H1 (cell line): ENCODE data around the gene SKAP1. TPM values are rescaled to one million over a fixed set of nuclear protein-coding genes. Genes with fewer than 3 reads are reported as not detected.
A peak's percentile ranks its signal among the peaks of the same experiment; 100 is the strongest.
"Not testable (repeated sequence)": the region's sequence is repeated elsewhere in the genome, so short reads cannot be mapped to it uniquely, and the experiment has no call there.

Source experiments
- CTCF ChIA-PET: fragments of 300-600 bp; sonication (Branson Sonifier 250); formaldehyde crosslinking; loops from one replicate; lab custom pipeline; 2021; ENCODE audit not compliant: partially characterized antibody; lab: Charles Lee
- POLR2A ChIA-PET: fragments of 300-600 bp; sonication (Branson Sonifier 250); formaldehyde crosslinking; loops from one replicate; lab custom pipeline; 2021; ENCODE audit warnings: inconsistent platforms; ENCODE audit not compliant: partially characterized antibody; lab: Charles Lee
- DNase-seq, 2 experiments: peaks; one replicate each; pipeline versions ENCODE4 v3.0.0 to v3.0.0-alpha.2; 2010 to 2022; ENCODE audit warnings: low spot score in 2 of 2, low read depth in 1 of 2, mixed read lengths in 1 of 2
- FAIRE-seq: peaks from 2 replicates; lab custom pipeline; 2011; peaks lifted over from hg19 to GRCh38; lab: Jason Lieb, UNC
- H2AFZ ChIP-seq: 2 replicates; pipeline ENCODE4 v1.8.1; 2012; ENCODE audit warnings: low read length, inconsistent platforms
- H2AK5ac ChIP-seq: 2 replicates; pipeline ENCODE4 v1.6.1; 2013; ENCODE audit warnings: low read depth, low read length
- H2BK120ac ChIP-seq: replicated peaks from 2 replicates; pipeline ENCODE3; 2013; ENCODE audit warnings: low read depth, low read length, inconsistent platforms
- H2BK12ac ChIP-seq: 2 replicates; pipeline ENCODE4 v1.6.1; 2013; ENCODE audit warnings: low read depth, low read length
- H2BK15ac ChIP-seq: 2 replicates; pipeline ENCODE4 v1.6.1; 2013; ENCODE audit warnings: low read length
- H2BK20ac ChIP-seq: 2 replicates; pipeline ENCODE4 v1.6.1; 2013; ENCODE audit warnings: low read length
- H2BK5ac ChIP-seq: 2 replicates; pipeline ENCODE4 v1.6.1; 2013; ENCODE audit warnings: low read depth, low read length
- H3K14ac ChIP-seq: 2 replicates; pipeline ENCODE4 v1.6.1; 2013; ENCODE audit warnings: inconsistent platforms; ENCODE audit not compliant: insufficient read length
- H3K18ac ChIP-seq: 2 replicates; pipeline ENCODE4 v1.6.1; 2013; ENCODE audit warnings: low read length; ENCODE audit errors: extremely low read depth
- H3K23ac ChIP-seq: 2 replicates; pipeline ENCODE4 v1.6.1; 2013; ENCODE audit warnings: inconsistent platforms; ENCODE audit not compliant: insufficient read length
- H3K23me2 ChIP-seq: 2 replicates; pipeline ENCODE4 v1.6.1; 2013; ENCODE audit warnings: low read depth, low read length
- H3K27ac ChIP-seq: 2 replicates; pipeline ENCODE4 v1.6.1; 2011; ENCODE audit warnings: low read depth, low read length, inconsistent platforms
- H3K27me3 ChIP-seq, 4 experiments: replicated peaks in 1 of 4; 1 replicate in 1 of 4; 2 replicates in 3 of 4; pipeline versions ENCODE4 v1.6.1 to v1.8.1; 2011 to 2013; ENCODE audit warnings: low read length in 3 of 4, mild to moderate bottlenecking in 3 of 4, inconsistent platforms in 2 of 4, mixed read lengths in 2 of 4, moderate library complexity in 1 of 4; ENCODE audit not compliant: control insufficient read depth in 3 of 4, insufficient read depth in 3 of 4; ENCODE audit errors: extremely low read depth in 1 of 4
- H3K36me3 ChIP-seq, 4 experiments: 2 replicates each; pipeline versions ENCODE4 v1.6.1 to v1.8.1; 2011 to 2013; ENCODE audit warnings: mild to moderate bottlenecking in 4 of 4, low read length in 3 of 4, moderate library complexity in 2 of 4, control low read depth in 1 of 4, inconsistent platforms in 1 of 4; ENCODE audit not compliant: insufficient read depth in 4 of 4, control insufficient read depth in 2 of 4
- H3K4ac ChIP-seq: replicated peaks from 2 replicates; pipeline ENCODE3; 2013; ENCODE audit warnings: low read length, low read depth, mixed read lengths, inconsistent platforms; ENCODE audit not compliant: insufficient read length
- H3K4me1 ChIP-seq, 4 experiments: replicated peaks in 1 of 4; 1 replicate in 1 of 4; 2 replicates in 3 of 4; pipeline versions ENCODE4 v1.6.1 to v1.8.1; 2011 to 2013; ENCODE audit warnings: low read length in 3 of 4, inconsistent platforms in 2 of 4, mixed read lengths in 1 of 4; ENCODE audit not compliant: insufficient read depth in 4 of 4, control insufficient read depth in 3 of 4
- H3K4me2 ChIP-seq, 2 experiments: 2 replicates each; pipeline versions ENCODE4 v1.6.1 to v1.8.1; 2011 to 2013; ENCODE audit warnings: low read depth in 2 of 2, low read length in 2 of 2, control low read depth in 1 of 2, inconsistent platforms in 1 of 2, mild to moderate bottlenecking in 1 of 2; ENCODE audit not compliant: insufficient read depth in 1 of 2
- H3K4me3 ChIP-seq, 4 experiments: fragments of 200-600, 300-600 bp in 1 of 4; sonication (generic), shearing (Covaris generic), sonication (Bioruptor Twin) in 1 of 4; 2 replicates each; pipeline versions ENCODE4 v1.5.1 to v1.8.1; 2011 to 2016; ENCODE audit warnings: low read length in 4 of 4, low read depth in 3 of 4, control low read depth in 2 of 4, inconsistent platforms in 2 of 4, mild to moderate bottlenecking in 2 of 4, mixed read lengths in 1 of 4, moderate library complexity in 1 of 4; ENCODE audit not compliant: insufficient read depth in 2 of 4; ENCODE audit errors: extremely low read depth in 1 of 4
- H3K56ac ChIP-seq: replicated peaks from 2 replicates; pipeline ENCODE3; 2013; ENCODE audit warnings: low read depth, mild to moderate bottlenecking, mixed read lengths, low read length, inconsistent platforms; ENCODE audit not compliant: insufficient read length
- H3K79me1 ChIP-seq: 2 replicates; pipeline ENCODE4 v1.6.1; 2013; ENCODE audit warnings: low read depth, low read length, control low read depth
- H3K79me2 ChIP-seq, 2 experiments: 2 replicates each; pipeline versions ENCODE4 v1.6.1 to v1.8.1; 2012 to 2013; ENCODE audit warnings: low read length in 2 of 2, mild to moderate bottlenecking in 2 of 2, inconsistent platforms in 1 of 2; ENCODE audit not compliant: insufficient read depth in 2 of 2, control insufficient read depth in 1 of 2
- H3K9ac ChIP-seq, 4 experiments: replicated peaks in 1 of 4; 1 replicate in 1 of 4; 2 replicates in 3 of 4; pipeline versions ENCODE4 v1.6.1 to v1.8.1; 2011 to 2013; ENCODE audit warnings: low read depth in 3 of 4, low read length in 3 of 4, control low read depth in 2 of 4, mild to moderate bottlenecking in 2 of 4, moderate library complexity in 2 of 4, inconsistent platforms in 1 of 4; ENCODE audit errors: extremely low read depth in 1 of 4
- H3K9me3 ChIP-seq, 2 experiments: 2 replicates each; pipeline versions ENCODE4 v1.6.1 to v1.8.1; 2012 to 2013; ENCODE audit warnings: mild to moderate bottlenecking in 2 of 2, moderate library complexity in 2 of 2, control low read depth in 1 of 2, inconsistent platforms in 1 of 2, low read depth in 1 of 2, low read length in 1 of 2, mixed read lengths in 1 of 2; ENCODE audit not compliant: insufficient read depth in 2 of 2
- H4K20me1 ChIP-seq, 2 experiments: replicated peaks in 1 of 2; 2 replicates each; pipeline versions ENCODE3 to v1.8.1; 2011 to 2013; ENCODE audit warnings: inconsistent platforms in 2 of 2, low read length in 2 of 2, mild to moderate bottlenecking in 1 of 2; ENCODE audit not compliant: insufficient read depth in 2 of 2, control insufficient read depth in 1 of 2
- H4K5ac ChIP-seq: 2 replicates; pipeline ENCODE4 v1.6.1; 2013; ENCODE audit warnings: low read length, low read depth, mixed read lengths, inconsistent platforms; ENCODE audit not compliant: insufficient read length
- H4K8ac ChIP-seq: 2 replicates; pipeline ENCODE4 v1.8.0; 2013; ENCODE audit warnings: mild to moderate bottlenecking, moderate library complexity, low read length, inconsistent platforms; ENCODE audit not compliant: insufficient read depth; ENCODE audit errors: extremely low read depth
- H4K91ac ChIP-seq: replicated peaks from 2 replicates; pipeline ENCODE3; 2013; ENCODE audit warnings: low read length, mixed read lengths, inconsistent platforms; ENCODE audit not compliant: insufficient read length
- KDM1A ChIP-seq: fragments of 200-600, 300-600 bp; sonication (generic); IDR thresholded peaks from 2 replicates; pipeline ENCODE4 v1.7.1; 2016; ENCODE audit warnings: mild to moderate bottlenecking, low read length, borderline replicate concordance
- WGBS, 2 experiments: shearing (Covaris generic) in 1 of 2; methylation state at CpG; one replicate each; pipeline versions ENCODE4 v1.1.6 to v1.1.7; 2013 to 2015; ENCODE audit warnings: low lambda C conversion rate in 2 of 2, mixed read lengths in 2 of 2, inconsistent platforms in 1 of 2, low coverage in 1 of 2, missing lambda C conversion rate in 1 of 2; ENCODE audit not compliant: insufficient replicate concordance in 2 of 2, insufficient coverage in 1 of 2, insufficient read length in 1 of 2; ENCODE audit errors: extremely low coverage in 1 of 2, missing lambda C conversion rate in 1 of 2; 5-methylcytosine and 5-hydroxymethylcytosine counted together
- polyA plus RNA-seq, 7 experiments: library from polyadenylated mRNA; depleted of rRNA in 3 of 7; stranded (reverse) in 5 of 7; unstranded in 2 of 7; fragments of >200 nt in 5 of 7; fragments of 200-250 nt in 2 of 7; gene quantifications; 1 replicate in 5 of 7; 2 replicates in 1 of 7; 4 replicates in 1 of 7; pipeline versions ENCODE4 v1.2.1 to v1.2.3, GENCODE V29; 2011 to 2013; ENCODE audit warnings: missing spikeins in 2 of 7, mixed read lengths in 2 of 7
- total RNA-seq: library from RNA; stranded (reverse); fragmentation: NEBNext Ultra II Directional; extraction: Animal tissue kit (Norgen Biotek cat#: 25700); gene quantifications from 2 replicates; pipeline ENCODE4 v1.2.1, GENCODE V29; 2021

SKAP1 gene
- total and polyA plus RNA-seq, 2 of the 8 experiments (the other 6 are each of a cell fraction or from before 2014, with no cell fraction given) = not detected

DNA sequence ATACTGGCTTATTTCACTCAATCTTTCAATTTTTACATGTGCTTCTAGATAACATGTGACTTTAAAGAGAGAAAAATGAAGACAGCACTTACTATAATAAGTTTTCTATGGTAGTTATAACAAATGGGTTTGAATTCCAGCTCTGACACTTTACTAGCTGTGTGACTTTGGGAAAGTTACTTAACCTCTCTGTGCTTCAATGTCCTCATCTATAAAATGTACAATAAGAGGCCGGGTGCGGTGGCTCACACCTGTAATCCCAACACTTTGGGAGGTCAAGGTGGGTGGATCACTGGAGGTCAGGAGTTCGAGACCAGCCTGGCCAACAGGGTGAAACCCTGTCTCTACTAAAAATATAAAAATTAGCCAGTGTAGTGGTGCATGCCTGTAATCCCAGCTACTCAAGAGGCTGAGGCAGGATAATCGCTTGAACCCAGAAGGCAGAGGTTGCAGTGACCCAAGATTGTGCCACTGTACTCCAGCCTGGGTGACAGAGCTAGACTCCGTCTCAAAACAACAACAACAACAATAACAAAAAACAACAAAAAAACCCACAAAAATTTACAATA lies 184.5 kb downstream of the SKAP1 start:
- not testable (repeated sequence) for H2AK5ac ChIP-seq, H3K23me2 ChIP-seq, H3K4ac ChIP-seq, H4K8ac ChIP-seq, H3K9me3 ChIP-seq, DNase-seq, H3K36me3 ChIP-seq, H3K9ac ChIP-seq, H3K4me2 ChIP-seq, H4K20me1 ChIP-seq, H3K18ac ChIP-seq, H2AFZ ChIP-seq, FAIRE-seq, H4K5ac ChIP-seq, H3K79me1 ChIP-seq, H3K27ac ChIP-seq, H2BK120ac ChIP-seq, H3K4me3 ChIP-seq, H3K56ac ChIP-seq, H3K4me1 ChIP-seq, H2BK20ac ChIP-seq, H2BK5ac ChIP-seq, H2BK12ac ChIP-seq, H3K27me3 ChIP-seq, H2BK15ac ChIP-seq, H3K79me2 ChIP-seq, H4K91ac ChIP-seq, H3K14ac ChIP-seq, H3K23ac ChIP-seq
- TF ChIP-seq KDM1A = peak; percentile 64; the same call in 1 of the 2 replicates
- WGBS, 2 experiments = 96% methylated on average over 5 of the region's 5 CpGs; no CpG with 5 or more reads in 1 of the 2 experiments
- ChIA-PET POLR2A (interaction anchor here (1.5 kb wide), 1 partner anchor 9 kb away, joined by 4 read pairs; no protein-coding TSS in a partner anchor), CTCF (interaction anchor here (1.1 to 6.5 kb wide), 7 partner anchors 13 to 91 kb away, joined by 3 to 45 read pairs (median 4); no protein-coding TSS in a partner anchor)
